Measurements from ENCODE around the gene RBP7. TPM values are rescaled to one million over a fixed set of nuclear protein-coding genes. Genes with fewer than 3 reads are reported as not detected.

Gene RBP7
- total RNA-seq, 4 donors from 2014 or later, result 13.0 to 34.0 (median 21.1) TPM

GRCh38 chr1:10046356-10047085 lies 49.5 kb downstream of the RBP7 start:
- TF ChIP-seq EP300 (IDR thresholded peaks at IDR 0.05) (no peak), POLR2A (IDR thresholded peaks at IDR 0.05) (no peak), POLR2AphosphoS5 (IDR thresholded peaks at IDR 0.05) (no peak), CTCF (IDR thresholded peaks at IDR 0.05) (no peak)
- H3K27me3 ChIP-seq, result no peaks in the 10 kb centered on the region
- H3K4me1 ChIP-seq, result peaks cover 39% of the 10 kb centered on the region
- no peaks in the 10 kb centered on the region for H3K9me3 ChIP-seq
- no peak overlapping the region for H3K4me3 ChIP-seq
- whole genome bisulfite sequencing, result 51% methylated on average over 8 of the region's 8 CpGs
- DNase-seq (ENCODE audit: low spot score in 2 of 2), result no peak
- H3K36me3 ChIP-seq, result peaks cover 6% of the 10 kb centered on the region
- peak overlapping the region; percentile 39 for H3K27ac ChIP-seq

- 91% methylated on average over 3 of the region's 3 CpGs for WGBS
- H3K27ac ChIP-seq, result no peak overlapping the region
- H3K36me3 ChIP-seq, result no peaks in the 10 kb centered on the region
- peaks cover 40% of the 10 kb centered on the region for H3K4me1 ChIP-seq
- no peaks in the 10 kb centered on the region for H3K9me3 ChIP-seq
- TF ChIP-seq POLR2A (IDR thresholded peaks at IDR 0.05) (no peak), EP300 (IDR thresholded peaks at IDR 0.05) (no peak), CTCF (IDR thresholded peaks at IDR 0.05) (no peak), POLR2AphosphoS5 (IDR thresholded peaks at IDR 0.05) (no peak)
- no peak overlapping the region for H3K4me3 ChIP-seq
- no peaks in the 10 kb centered on the region for H3K27me3 ChIP-seq
- DNase-seq (ENCODE audit: low spot score in 2 of 2), result no peak
Measured at GRCh38 chr1:10048601-10049000, 51.6 kb downstream of the RBP7 start.

- Histone ChIP-seq H3K27ac (no peak overlapping the region), H3K4me3 (no peak overlapping the region), H3K27me3 (no peaks in the 10 kb centered on the region), H3K36me3 (no peaks in the 10 kb centered on the region), H3K4me1 (peaks cover 29% of the 10 kb centered on the region), H3K9me3 (no peaks in the 10 kb centered on the region)
- TF ChIP-seq POLR2A (IDR thresholded peaks at IDR 0.05) (no peak), EP300 (IDR thresholded peaks at IDR 0.05) (no peak), POLR2AphosphoS5 (IDR thresholded peaks at IDR 0.05) (no peak), CTCF (IDR thresholded peaks at IDR 0.05) (no peak)
- WGBS, result 45% methylated on average over 3 of the region's 3 CpGs
- no peak for DNase-seq (ENCODE audit: low spot score in 2 of 2)
Measured at GRCh38 chr1:10050611-10051010, 53.6 kb downstream of the RBP7 start.

GRCh38 chr1:10051656-10052055 lies 54.6 kb downstream of the RBP7 start:
- Histone ChIP-seq H3K27ac (no peak overlapping the region), H3K4me1 (peaks cover 28% of the 10 kb centered on the region), H3K27me3 (no peaks in the 10 kb centered on the region), H3K4me3 (no peak overlapping the region), H3K36me3 (no peaks in the 10 kb centered on the region), H3K9me3 (no peaks in the 10 kb centered on the region)
- DNase-seq (ENCODE audit: low spot score in 2 of 2), result no peak
- no peak for TF ChIP-seq POLR2AphosphoS5 (IDR thresholded peaks at IDR 0.05)
- TF ChIP-seq POLR2A (IDR thresholded peaks at IDR 0.05), result no peak
- no peak for TF ChIP-seq CTCF (IDR thresholded peaks at IDR 0.05)
- no peak for TF ChIP-seq EP300 (IDR thresholded peaks at IDR 0.05)
- WGBS, result 75% methylated on average over 1 of the region's 1 CpG

- Histone ChIP-seq H3K27ac (no peak overlapping the region), H3K36me3 (no peaks in the 10 kb centered on the region), H3K4me1 (peaks cover 29% of the 10 kb centered on the region), H3K4me3 (no peak overlapping the region), H3K9me3 (no peaks in the 10 kb centered on the region), H3K27me3 (no peaks in the 10 kb centered on the region)
- no peak for DNase-seq (ENCODE audit: low spot score in 2 of 2)
- TF ChIP-seq EP300 (IDR thresholded peaks at IDR 0.05) (no peak), POLR2A (IDR thresholded peaks at IDR 0.05) (no peak), POLR2AphosphoS5 (IDR thresholded peaks at IDR 0.05) (no peak), CTCF (IDR thresholded peaks at IDR 0.05) (no peak)
- 57% methylated on average over 4 of the region's 4 CpGs for WGBS
Measured at GRCh38 chr1:10052347-10052746, 55.3 kb downstream of the RBP7 start.

Data from suprapubic skin (tissue), 4 donors.